ENCODE data around the gene IL12RB1. TPM values are rescaled to one million over a fixed set of nuclear protein-coding genes. Genes with fewer than 3 reads are reported as not detected.

IL12RB1 gene
- total and polyA plus RNA-seq, 3 donors from 2014 or later = 0.39 to 2.5 (median 1.8) TPM

GRCh38 chr19:18122860-18123795, 36.4 kb upstream of the IL12RB1 start:
- Histone ChIP-seq H3K27me3 (no peaks in the 10 kb centered on the region), H3K9me3 (no peaks in the 10 kb centered on the region), H3K4me3 (no peak overlapping the region), H3K4me1 (peaks cover 13% of the 10 kb centered on the region), H3K36me3 (ENCODE audit: low read depth, missing control alignments) (no peaks in the 10 kb centered on the region), H3K27ac (no peak overlapping the region)
- DNase-seq = no peak
- intact Hi-C loops (cut with DNase I; ENCODE audit: low total_unique reads) = no loop called here
- TF ChIP-seq POLR2A (IDR thresholded peaks at IDR 0.05) (no peak), CTCF (IDR thresholded peaks at IDR 0.05) (no peak)
- 85 to 87% methylated on average over 16 to 27 of the region's 27 CpGs for WGBS, 2 donors

- TF ChIP-seq POLR2A (IDR thresholded peaks at IDR 0.05) (no peak), CTCF (IDR thresholded peaks at IDR 0.05) (no peak)
- no peaks in the 10 kb centered on the region for H3K9me3 ChIP-seq
- peaks cover 15% of the 10 kb centered on the region for H3K4me1 ChIP-seq
- no peak for DNase-seq
- intact Hi-C loops (cut with DNase I; ENCODE audit: low total_unique reads) = no loop called here
- no peaks in the 10 kb centered on the region for H3K27me3 ChIP-seq
- no peak overlapping the region for H3K27ac ChIP-seq
- 89 to 91% methylated on average over 6 to 7 of the region's 7 CpGs for WGBS, 2 donors
- H3K4me3 ChIP-seq = no peak overlapping the region
- H3K36me3 ChIP-seq (ENCODE audit: low read depth, missing control alignments) = no peaks in the 10 kb centered on the region
Measured at GRCh38 chr19:18122424-18122823, 35.7 kb upstream of the IL12RB1 start.

- Histone ChIP-seq H3K9me3 (no peaks in the 10 kb centered on the region), H3K4me1 (peaks cover 21% of the 10 kb centered on the region), H3K36me3 (ENCODE audit: low read depth, missing control alignments) (no peaks in the 10 kb centered on the region), H3K27ac (no peak overlapping the region), H3K4me3 (no peak overlapping the region), H3K27me3 (no peaks in the 10 kb centered on the region)
- intact Hi-C loops (cut with DNase I; ENCODE audit: low total_unique reads) = no loop called here
- WGBS, 2 donors = 96 to 100% methylated on average over 5 of the region's 5 CpGs
- DNase-seq = no peak
- TF ChIP-seq POLR2A (IDR thresholded peaks at IDR 0.05) (no peak), CTCF (IDR thresholded peaks at IDR 0.05) (no peak)
Measured at GRCh38 chr19:18121166-18121565, 34.4 kb upstream of the IL12RB1 start.

GRCh38 chr19:18120127-18120526, 33.4 kb upstream of the IL12RB1 start:
- Histone ChIP-seq H3K4me1 (peaks cover 21% of the 10 kb centered on the region), H3K4me3 (no peak overlapping the region), H3K27ac (no peak overlapping the region), H3K36me3 (ENCODE audit: low read depth, missing control alignments) (no peaks in the 10 kb centered on the region), H3K27me3 (no peaks in the 10 kb centered on the region), H3K9me3 (no peaks in the 10 kb centered on the region)
- WGBS, 2 donors = 55 to 64% methylated on average over 1 of the region's 1 CpG
- intact Hi-C loops (cut with DNase I; ENCODE audit: low total_unique reads) = no loop called here
- DNase-seq = no peak
- TF ChIP-seq CTCF (IDR thresholded peaks at IDR 0.05) (no peak), POLR2A (IDR thresholded peaks at IDR 0.05) (no peak)
